Neural progenitor cell (in vitro differentiated cells): Measurements from ENCODE around the gene TBC1D14. TPM values are rescaled to one million over a fixed set of nuclear protein-coding genes. Genes with fewer than 3 reads are reported as not detected.

ENCODE experiments used
- DNase-seq: peaks from one replicate; pipeline ENCODE4 v3.0.0-alpha.2; 2016; ENCODE audit warnings: low spot score
- H2AFZ ChIP-seq: fragments of 200-600 bp; sonication (generic); replicated peaks from 2 replicates; pipeline ENCODE4 v1.6.1; 2016; ENCODE audit warnings: antibody characterized with exemption
- H3F3A ChIP-seq: fragments of 200-600 bp; sonication (generic); 2 replicates; pipeline ENCODE4 v1.6.1; 2016; ENCODE audit warnings: antibody characterized with exemption, low read depth
- H3K27ac ChIP-seq: fragments of 200-600 bp; sonication (generic); 2 replicates; pipeline ENCODE4 v1.5.1; 2016; ENCODE audit warnings: mild to moderate bottlenecking
- H3K27me3 ChIP-seq: fragments of 200-600 bp; sonication (generic); 2 replicates; pipeline ENCODE4 v1.6.1; 2016; ENCODE audit warnings: mild to moderate bottlenecking, moderate library complexity
- H3K36me3 ChIP-seq: fragments of 200-600 bp; sonication (generic); 2 replicates; pipeline ENCODE4 v1.5.1; 2016
- H3K4me1 ChIP-seq: fragments of 200-600 bp; sonication (generic); 2 replicates; pipeline ENCODE4 v1.6.1; 2016; ENCODE audit warnings: mixed run types
- H3K4me2 ChIP-seq: fragments of 200-600 bp; sonication (generic); 2 replicates; pipeline ENCODE4 v1.6.1; 2016
- H3K4me3 ChIP-seq: fragments of 200-600 bp; sonication (generic); 2 replicates; pipeline ENCODE4 v1.5.1; 2016
- H3K79me2 ChIP-seq: fragments of 200-600 bp; sonication (generic); 2 replicates; pipeline ENCODE4 v1.6.1; 2016; ENCODE audit warnings: low read depth
- H3K9ac ChIP-seq: fragments of 200-600 bp; sonication (generic); 2 replicates; pipeline ENCODE4 v1.6.1; 2016
- H3K9me3 ChIP-seq: fragments of 200-600 bp; sonication (generic); 2 replicates; pipeline ENCODE4 v1.5.1; 2016; ENCODE audit warnings: low read depth
- H4K20me1 ChIP-seq: fragments of 200-600 bp; sonication (generic); 2 replicates; pipeline ENCODE4 v1.6.1; 2016; ENCODE audit warnings: low read depth
- H3K27ac Mint-ChIP-seq: 3 replicates; pipeline ENCODE4 v1.8.0; 2021; ENCODE audit warnings: mixed read lengths
- H3K27me3 Mint-ChIP-seq: 2 replicates; pipeline ENCODE4 v1.8.0; 2022; ENCODE audit warnings: low read depth, mild to moderate bottlenecking, inconsistent platforms, moderate library complexity, mixed read lengths; ENCODE audit not compliant: insufficient read depth
- H3K36me3 Mint-ChIP-seq: 3 replicates; pipeline ENCODE4 v1.8.0; 2021; ENCODE audit warnings: mixed read lengths
- H3K4me1 Mint-ChIP-seq: 3 replicates; pipeline ENCODE4 v1.8.0; 2021; ENCODE audit warnings: mixed read lengths
- H3K4me3 Mint-ChIP-seq: 3 replicates; pipeline ENCODE4 v1.8.0; 2021; ENCODE audit warnings: mild to moderate bottlenecking, moderate library complexity, mixed read lengths
- H3K9me3 Mint-ChIP-seq: 3 replicates; pipeline ENCODE4 v1.8.0; 2020; ENCODE audit warnings: mixed read lengths
- EZH2 ChIP-seq: fragments of 200-600 bp; sonication (generic); IDR thresholded peaks from 2 replicates; pipeline ENCODE4 v1.6.1; 2017; ENCODE audit warnings: antibody characterized with exemption, mild to moderate bottlenecking, moderate library complexity
- EZH2phosphoT487 ChIP-seq: fragments of 200-600 bp; sonication (generic); IDR thresholded peaks from 2 replicates; pipeline ENCODE4 v1.6.1; 2017; ENCODE audit warnings: antibody characterized with exemption
- total RNA-seq: library from RNA; depleted of rRNA; stranded (reverse); fragments of >200 nt; gene quantifications from 2 replicates; pipeline ENCODE4 v1.2.3, GENCODE V29; 2015; ENCODE audit warnings: low replicate concordance
- TF ChIP-seq, protein P1 (sequence below): fragments of 200-600 bp; sonication (generic); IDR thresholded peaks from 2 replicates; pipeline ENCODE4 v1.5.1; 2017; ENCODE audit warnings: antibody characterized with exemption, mild to moderate bottlenecking

The TBC1D14 gene
- total RNA-seq, 1 donor from 2014 or later = 47.9 TPM

- no peaks in the 10 kb centered on the region for H3K36me3 ChIP-seq
- Mint-ChIP-seq H3K27me3 (peaks cover 4% of the 10 kb centered on the region), H3K4me1 (peaks cover 42% of the 10 kb centered on the region), H3K9me3 (no peaks in the 10 kb centered on the region), H3K36me3 (peaks cover 10% of the 10 kb centered on the region), H3K4me3 (no peak overlapping the region), H3K27ac (no peak overlapping the region)
- peaks cover 23% of the 10 kb centered on the region for H3F3A ChIP-seq
- H3K4me1 ChIP-seq = peaks cover 38% of the 10 kb centered on the region
- H3K79me2 ChIP-seq = peaks cover 55% of the 10 kb centered on the region
- H3K27me3 ChIP-seq = no peaks in the 10 kb centered on the region
- no peak overlapping the region for H2AFZ ChIP-seq
- no peak overlapping the region for H3K27ac ChIP-seq
- H3K9ac ChIP-seq = no peak overlapping the region
- no peak overlapping the region for H3K4me2 ChIP-seq
- H3K4me3 ChIP-seq = no peak overlapping the region
- H3K9me3 ChIP-seq = no peaks in the 10 kb centered on the region
- peaks cover 63% of the 10 kb centered on the region for H4K20me1 ChIP-seq
- no peak for DNase-seq
- no peak for TF ChIP-seq EZH2phosphoT487
- TF ChIP-seq EZH2 = no peak
- TF ChIP-seq, protein P1, sequence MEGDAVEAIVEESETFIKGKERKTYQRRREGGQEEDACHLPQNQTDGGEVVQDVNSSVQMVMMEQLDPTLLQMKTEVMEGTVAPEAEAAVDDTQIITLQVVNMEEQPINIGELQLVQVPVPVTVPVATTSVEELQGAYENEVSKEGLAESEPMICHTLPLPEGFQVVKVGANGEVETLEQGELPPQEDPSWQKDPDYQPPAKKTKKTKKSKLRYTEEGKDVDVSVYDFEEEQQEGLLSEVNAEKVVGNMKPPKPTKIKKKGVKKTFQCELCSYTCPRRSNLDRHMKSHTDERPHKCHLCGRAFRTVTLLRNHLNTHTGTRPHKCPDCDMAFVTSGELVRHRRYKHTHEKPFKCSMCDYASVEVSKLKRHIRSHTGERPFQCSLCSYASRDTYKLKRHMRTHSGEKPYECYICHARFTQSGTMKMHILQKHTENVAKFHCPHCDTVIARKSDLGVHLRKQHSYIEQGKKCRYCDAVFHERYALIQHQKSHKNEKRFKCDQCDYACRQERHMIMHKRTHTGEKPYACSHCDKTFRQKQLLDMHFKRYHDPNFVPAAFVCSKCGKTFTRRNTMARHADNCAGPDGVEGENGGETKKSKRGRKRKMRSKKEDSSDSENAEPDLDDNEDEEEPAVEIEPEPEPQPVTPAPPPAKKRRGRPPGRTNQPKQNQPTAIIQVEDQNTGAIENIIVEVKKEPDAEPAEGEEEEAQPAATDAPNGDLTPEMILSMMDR = no peak
Measured at GRCh38 chr4:6965329-6965728, 55.7 kb downstream of the TBC1D14 start.

DNA sequence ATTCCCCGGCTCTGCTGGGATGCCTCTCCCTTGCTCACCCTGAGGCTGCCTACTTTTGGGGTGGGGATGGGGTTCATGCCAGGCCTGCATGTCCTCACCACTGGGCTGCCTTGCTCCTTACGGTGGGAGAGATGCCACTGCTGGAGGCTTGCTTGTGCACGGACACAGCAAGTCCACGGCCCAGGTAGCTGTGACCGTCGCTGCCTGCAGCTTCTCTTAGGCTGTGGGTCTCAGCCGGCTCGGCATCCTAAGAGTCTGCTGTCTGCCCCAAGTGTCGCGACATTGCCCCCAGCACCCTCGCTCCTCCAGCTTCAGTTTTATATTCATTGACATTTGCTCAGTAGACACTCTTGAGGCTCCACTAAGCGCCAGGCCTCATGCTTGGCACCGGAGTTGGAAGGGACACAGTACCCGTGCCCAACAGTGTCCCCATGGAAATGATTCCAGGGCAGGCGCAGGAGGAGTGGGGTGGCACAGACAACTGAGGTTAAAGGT lies 58.3 kb downstream of the TBC1D14 start:
- no peak overlapping the region for H3K4me2 ChIP-seq
- no peak overlapping the region for H3K9ac ChIP-seq
- no peaks in the 10 kb centered on the region for H3K27me3 ChIP-seq
- H3K4me3 ChIP-seq = no peak overlapping the region
- Mint-ChIP-seq H3K36me3 (peaks cover 10% of the 10 kb centered on the region), H3K9me3 (no peaks in the 10 kb centered on the region), H3K27ac (no peak overlapping the region), H3K27me3 (peaks cover 2% of the 10 kb centered on the region), H3K4me1 (peaks cover 22% of the 10 kb centered on the region), H3K4me3 (no peak overlapping the region)
- H3K36me3 ChIP-seq = no peaks in the 10 kb centered on the region
- H3K79me2 ChIP-seq = peaks cover 39% of the 10 kb centered on the region
- no peak for DNase-seq
- H2AFZ ChIP-seq = no peak overlapping the region
- peaks cover 52% of the 10 kb centered on the region for H4K20me1 ChIP-seq
- H3K27ac ChIP-seq = no peak overlapping the region
- H3K9me3 ChIP-seq = no peaks in the 10 kb centered on the region
- peaks cover 30% of the 10 kb centered on the region for H3K4me1 ChIP-seq
- TF ChIP-seq EZH2phosphoT487 = no peak
- TF ChIP-seq, protein P1 = no peak
- peaks cover 20% of the 10 kb centered on the region for H3F3A ChIP-seq

- H3K27me3 ChIP-seq = no peaks in the 10 kb centered on the region
- Mint-ChIP-seq H3K9me3 (no peaks in the 10 kb centered on the region), H3K4me1 (peaks cover 19% of the 10 kb centered on the region), H3K36me3 (peaks cover 10% of the 10 kb centered on the region), H3K27me3 (peaks cover 2% of the 10 kb centered on the region), H3K4me3 (no peak overlapping the region), H3K27ac (no peak overlapping the region)
- no peaks in the 10 kb centered on the region for H3K9me3 ChIP-seq
- peaks cover 30% of the 10 kb centered on the region for H3K4me1 ChIP-seq
- no peak for DNase-seq
- H3K9ac ChIP-seq = no peak overlapping the region
- H3K4me3 ChIP-seq = no peak overlapping the region
- no peak overlapping the region for H2AFZ ChIP-seq
- TF ChIP-seq EZH2 (no peak), EZH2phosphoT487 (no peak)
- TF ChIP-seq, protein P1 = no peak
- H3K27ac ChIP-seq = no peak overlapping the region
- H4K20me1 ChIP-seq = peaks cover 52% of the 10 kb centered on the region
- H3F3A ChIP-seq = peaks cover 20% of the 10 kb centered on the region
- peaks cover 33% of the 10 kb centered on the region for H3K79me2 ChIP-seq
- H3K4me2 ChIP-seq = no peak overlapping the region
- H3K36me3 ChIP-seq = no peaks in the 10 kb centered on the region
Measured at GRCh38 chr4:6968496-6968895, 58.9 kb downstream of the TBC1D14 start.
